Midbrain (tissue), 1 donor: Measurements from ENCODE around the gene ROBO4.

Source experiments
- DNase-seq: peaks from one replicate; lab custom pipeline; 2025; lab: John Stamatoyannopoulos, UW

ROBO4 gene

DNA sequence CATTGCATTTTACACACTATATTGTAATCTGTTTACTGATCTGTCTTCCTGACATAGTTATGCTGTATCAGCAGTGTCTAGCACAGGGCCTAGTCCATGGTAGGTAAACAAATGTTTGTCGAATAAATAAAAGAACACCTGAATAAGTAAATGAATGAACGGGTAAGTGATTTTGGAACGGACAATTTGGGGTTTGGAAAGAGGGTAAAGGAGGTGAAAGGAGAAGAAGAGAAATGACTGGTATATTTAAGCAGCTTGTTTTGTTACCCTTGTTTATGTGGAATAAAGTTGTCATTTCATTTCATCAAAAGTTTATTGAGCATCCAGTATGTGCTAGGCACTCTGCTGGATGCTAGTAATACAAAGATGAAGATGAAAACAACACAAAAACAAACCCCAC is 21.3 kb upstream of the ROBO4 start, which contains the start of gene HEPN1:
HEPN1 (plus strand) TSS at position 301 of the 400 bp plus-strand sequence.
- DNase-seq, result no peak

DNA sequence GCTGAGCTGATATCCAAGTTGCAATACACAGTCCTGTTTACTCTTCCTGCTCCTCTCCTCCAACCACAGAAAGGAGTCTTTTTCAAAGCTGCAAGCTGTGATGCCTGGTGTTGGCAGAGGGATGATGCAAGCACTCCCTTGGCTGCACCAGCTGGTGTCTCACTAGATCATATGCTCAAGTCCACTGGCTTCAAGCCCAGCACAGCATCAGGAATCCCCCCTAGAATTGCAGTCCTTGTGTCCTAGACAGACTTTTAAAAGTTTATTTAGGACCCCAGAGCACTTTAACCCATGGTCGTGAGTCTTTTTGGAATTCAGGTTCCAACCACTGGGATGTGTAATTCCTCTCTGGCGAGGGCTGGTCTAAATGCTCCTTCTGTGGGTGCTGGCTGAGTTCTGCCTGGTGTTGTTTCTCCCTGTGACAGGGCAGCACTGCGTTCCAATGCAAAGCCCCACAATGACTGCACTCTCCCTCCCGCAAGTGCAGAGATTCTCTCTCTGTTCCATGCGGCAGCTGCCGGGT is 19.5 kb upstream of the ROBO4 start:
- peak; percentile 92 for DNase-seq

DNA sequence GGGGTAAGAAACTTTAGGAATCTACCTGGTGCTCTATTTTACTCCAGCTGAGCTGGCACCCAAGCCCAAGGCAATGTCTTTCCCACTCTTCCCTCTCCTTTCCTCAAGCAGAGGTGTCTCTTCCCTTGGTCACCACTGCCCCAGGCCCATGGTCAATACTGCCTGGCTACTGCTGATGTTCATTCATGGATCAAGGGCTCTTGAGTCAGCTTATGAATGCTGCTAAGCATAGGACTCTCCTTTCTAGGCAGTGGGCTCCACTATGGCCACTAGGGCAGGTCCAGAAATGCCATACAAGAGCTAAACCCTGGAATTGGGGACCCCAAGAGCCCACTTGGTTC is 18.7 kb upstream of the ROBO4 start:
- no peak for DNase-seq

DNA sequence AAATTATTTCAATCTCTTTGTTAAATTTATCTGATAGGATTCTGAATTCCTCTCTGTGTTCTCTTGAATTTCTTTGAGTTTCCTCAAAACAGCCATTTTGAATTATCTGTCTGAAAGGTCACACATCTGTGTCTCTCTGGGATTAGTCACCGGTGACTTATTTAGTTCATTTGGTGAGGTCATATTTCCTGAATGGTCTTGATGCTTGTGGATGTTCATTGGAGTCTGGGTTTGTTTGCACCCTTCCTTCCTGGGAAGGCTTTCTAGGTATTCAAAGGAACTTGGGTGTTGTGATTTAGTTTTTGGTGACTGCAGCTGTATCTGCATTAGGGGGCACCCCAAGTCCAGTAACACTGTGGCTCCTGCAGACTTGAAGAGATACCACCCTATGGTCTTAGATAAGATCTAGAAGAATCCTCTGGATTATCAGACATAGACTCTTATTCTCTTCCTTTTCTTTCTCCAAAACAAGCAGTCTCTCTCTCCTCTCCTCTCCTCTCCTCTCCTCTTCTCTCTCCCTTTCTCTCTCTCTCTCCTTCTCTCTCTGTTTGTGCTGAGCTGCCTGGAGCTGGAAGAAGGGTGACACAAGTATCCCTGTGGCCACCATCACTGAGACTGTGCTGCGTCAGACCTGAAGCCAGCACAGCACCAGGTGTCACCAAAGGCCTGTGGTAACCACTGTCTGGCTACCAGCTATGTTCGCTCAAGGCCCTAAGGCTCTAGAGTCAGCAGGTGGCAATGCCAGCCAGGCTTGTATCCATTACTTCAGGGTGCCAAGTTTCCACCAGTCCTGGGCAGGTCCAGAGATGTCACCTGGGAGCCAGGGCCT is 18.1 kb upstream of the ROBO4 start:
- no peak for DNase-seq

DNA sequence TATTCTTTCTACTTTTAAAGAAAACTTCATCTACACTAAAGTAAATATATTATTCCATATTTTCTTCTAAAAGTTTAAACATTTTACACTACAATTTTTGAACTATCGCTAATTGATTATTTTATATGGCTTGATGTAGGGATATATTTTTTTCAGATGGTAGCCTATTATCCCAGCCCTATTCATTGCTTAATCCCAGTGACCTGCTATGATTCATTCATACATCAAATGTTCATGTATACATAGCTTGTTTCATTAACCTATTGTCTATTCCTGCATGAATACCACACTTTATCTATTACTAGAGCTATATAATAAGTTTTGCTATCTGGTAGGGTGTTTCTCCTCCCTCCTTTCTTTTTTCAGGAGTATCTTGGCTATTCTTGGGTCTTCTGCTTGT is 5.0 kb upstream of the ROBO4 start:
- DNase-seq, result no peak

DNA sequence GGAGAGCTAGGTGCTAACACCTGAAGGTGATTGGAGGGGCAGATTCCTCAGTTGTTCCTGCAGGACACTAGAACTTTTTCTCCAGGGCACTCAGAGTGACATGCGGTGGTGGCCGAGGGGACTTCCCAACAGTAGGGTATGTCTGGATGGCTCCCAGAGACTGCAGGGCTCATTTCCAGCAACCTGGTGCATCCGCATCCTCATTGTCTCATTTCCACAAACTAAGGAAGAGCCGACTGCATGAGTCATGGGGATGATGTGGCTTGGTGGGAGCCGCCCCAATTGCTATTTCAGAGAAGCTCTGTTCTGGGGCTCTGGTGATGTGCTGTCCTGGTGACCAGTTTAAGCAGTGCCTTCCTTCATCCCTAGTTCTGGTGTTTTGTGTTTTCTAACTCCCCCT is 2.8 kb upstream of the ROBO4 start:
- DNase-seq, result no peak

DNA sequence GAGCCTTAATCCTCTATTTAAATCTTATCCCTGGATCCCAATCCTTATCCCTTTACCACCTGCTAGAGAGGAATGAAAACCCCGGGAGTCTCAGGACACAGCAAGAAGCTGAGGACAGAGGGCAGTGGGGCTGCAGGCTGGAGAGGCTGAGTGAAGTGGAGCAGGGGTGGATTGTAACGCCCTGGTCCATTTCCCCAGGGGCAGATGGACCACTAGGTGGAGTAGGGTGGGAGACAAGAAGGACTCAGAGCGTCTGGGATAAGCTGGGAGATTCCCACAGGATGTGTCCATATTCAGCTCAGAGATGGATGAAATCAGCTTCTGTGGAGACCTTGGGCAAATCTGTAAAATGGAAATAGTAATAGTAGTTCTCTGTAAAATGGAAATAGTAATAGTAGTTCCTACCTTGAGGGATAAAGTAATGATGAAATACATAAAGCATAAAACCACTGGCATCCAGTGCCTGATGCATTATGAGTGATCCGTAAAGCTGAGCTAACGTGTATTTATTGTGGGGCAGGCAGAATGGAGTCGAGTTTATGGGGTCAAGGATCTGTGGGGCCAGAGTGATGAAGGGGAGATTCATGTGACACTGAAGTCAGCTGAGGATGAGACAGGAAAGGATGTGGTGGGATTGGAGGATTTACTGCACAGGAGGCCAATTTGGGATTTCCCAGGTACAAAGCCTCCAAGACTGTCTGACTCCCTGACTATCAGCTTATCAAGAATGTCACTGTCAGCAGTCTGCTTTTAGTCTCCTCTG is 1.9 kb upstream of the ROBO4 start:
- DNase-seq, result no peak

DNA sequence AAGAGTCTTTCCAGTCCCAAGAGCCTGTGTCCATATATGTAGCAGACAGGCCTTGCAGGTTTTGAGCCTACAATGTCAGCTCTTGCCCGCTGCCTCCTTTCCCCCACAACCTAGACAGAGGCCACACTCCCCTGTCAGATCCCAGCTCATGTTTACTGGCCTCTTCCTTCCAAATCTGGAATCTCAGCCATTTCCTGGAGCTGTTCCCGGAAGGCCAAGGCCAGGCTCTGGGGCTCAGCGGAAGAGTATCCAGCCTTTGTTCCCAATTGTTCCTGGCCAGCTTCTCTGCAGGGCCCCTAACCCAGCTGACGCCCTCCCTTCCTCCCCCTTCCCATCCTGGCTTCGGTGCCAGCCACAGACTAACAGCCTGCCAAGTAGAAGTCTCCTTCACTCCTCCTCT is 1.0 kb upstream of the ROBO4 start:
- peak; percentile 66 for DNase-seq

DNA sequence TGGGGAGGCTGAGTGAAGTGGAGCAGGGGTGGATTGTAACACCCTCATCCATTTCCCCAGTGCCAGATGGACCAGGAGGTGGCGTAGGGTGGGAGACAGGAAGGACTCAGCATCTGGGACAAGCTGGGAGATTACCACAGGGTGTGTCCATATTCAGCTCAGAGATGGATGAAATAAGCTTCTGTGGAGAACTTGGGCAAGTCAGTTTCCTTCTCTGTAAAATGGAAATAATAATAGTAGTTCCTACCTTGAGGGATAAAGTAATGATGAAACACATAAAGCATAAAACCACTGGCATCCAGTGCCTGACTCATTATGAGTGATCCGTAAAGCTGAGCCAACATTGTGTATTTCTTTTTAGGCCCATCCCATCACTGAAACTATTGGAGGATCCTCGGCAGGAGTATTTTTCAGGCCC is 607 bp upstream of the ROBO4 start:
- no peak for DNase-seq

DNA sequence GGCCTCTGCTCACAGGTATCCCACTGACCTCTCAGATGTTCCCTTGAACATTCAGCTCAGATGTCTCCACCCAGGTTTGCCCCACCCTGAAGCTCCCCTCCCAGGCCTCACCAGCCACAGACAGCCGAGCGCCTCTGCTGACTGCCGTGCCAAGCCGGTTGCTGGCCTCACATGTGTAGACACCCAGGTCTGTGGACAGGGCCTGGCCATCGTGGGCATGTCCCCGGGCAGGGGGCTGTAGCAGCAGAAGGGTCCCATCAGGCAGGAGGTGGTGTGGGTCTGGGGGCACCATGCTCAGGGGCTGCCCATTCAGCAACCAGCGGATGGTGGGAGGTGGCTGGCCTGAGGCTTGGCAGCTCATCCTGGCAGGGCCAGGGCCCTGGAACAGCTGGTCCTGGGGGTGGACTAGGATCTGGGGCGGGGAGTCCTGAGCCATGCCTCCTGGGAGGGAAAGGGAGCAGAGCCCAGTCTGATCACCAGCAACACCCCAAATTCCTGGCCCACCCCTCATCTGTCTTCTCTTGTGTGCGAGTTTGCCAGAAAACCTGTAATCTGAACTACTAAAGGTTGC is 759 bp downstream of the ROBO4 start:
- DNase-seq, result no peak

DNA sequence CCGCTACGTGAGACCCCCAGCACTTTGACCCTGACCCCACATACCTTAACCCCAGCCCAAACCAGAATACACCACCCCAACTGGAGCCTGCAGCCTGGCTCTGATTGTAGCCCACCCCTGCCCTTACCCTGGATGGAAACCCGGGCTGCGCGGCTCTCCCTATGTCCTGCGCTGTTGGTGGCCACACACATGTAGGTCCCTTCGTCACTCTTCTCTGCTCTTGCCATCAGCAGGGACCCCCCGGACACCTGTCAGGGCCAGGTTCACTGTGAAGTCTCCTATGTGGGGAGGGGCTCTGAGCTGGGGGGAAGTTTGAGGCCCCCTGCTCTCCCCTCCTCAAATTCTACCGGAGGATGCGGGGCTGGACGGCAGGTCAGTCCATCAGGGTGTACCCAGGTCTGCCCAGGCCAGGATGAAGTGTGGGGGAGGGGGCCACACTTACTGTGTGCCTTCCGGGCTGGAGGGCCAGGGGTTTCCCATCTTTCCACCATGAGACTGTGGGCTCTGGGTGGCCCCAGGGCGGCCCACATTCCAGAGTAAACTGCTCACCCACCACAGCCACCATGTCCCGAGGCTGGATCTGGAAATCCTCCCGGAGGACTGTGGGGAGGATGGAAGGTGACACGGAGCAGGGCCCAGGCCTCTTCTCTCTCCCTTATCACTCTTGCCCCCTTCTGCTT is 1.5 kb downstream of the ROBO4 start:
- DNase-seq, result no peak

DNA sequence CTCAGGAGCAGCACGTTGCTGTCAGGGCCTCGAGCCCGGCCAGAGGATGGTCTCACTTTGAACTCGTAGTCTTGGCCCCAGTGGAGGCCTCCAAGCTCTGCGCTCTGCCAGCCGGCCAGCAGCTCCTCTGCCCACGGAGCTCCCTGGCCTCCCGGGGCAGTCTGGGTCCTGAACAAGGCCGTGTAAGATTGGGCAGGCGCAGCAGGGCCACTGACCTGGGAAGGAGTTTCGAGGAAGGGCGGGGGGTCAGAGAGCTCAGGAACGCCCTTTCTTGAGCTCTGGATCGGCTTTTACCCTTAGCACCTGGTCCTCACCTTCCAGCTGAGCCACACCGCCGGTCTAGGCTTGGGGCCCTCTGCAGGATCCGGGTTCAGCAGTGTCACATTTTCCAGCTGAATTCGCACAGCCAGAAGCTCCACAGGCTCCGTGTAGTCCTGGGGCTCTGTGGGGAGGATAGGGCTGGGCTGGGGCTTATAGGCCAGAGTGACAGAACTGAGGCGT is 2.1 kb downstream of the ROBO4 start:
- DNase-seq, result no peak

DNA sequence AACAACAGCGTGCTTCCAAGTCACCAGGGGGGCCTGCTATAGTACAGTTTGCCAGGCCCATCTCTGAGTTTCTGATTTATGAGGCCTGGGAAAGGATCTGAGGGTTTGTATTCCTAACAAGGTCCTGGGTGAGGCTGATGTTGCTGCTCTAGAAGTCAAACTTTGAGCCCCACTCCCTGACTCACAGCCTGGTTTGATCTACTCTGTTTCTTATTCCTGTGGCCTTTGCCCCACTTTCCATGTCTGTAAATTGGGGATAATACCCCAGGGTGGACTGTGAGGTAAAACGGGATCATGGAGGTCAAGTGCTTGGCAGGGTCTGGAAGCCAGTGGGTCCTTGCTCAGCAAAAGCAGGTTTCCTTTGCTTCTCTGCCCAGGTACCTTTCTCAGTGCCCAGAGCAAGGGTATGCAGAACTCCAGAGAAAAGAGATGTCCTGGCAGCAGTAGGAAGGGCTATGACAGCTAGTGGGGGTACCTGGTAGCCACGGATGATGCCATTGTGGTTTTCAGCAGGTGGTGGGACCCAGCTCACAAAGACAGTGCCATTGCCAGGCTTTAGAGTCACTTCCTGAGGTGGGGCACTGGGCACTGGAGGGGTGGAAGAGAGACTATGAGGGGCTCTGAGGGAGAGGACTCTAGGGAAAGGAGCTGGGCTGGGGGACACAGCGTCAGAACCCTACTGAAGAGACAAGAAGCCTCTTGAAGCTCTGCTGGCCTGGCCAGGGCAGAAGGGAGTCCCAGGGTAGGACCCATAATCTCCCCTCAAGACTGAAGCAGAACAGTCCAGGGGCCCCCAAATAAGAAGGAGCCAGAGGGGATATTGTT is 2.8 kb downstream of the ROBO4 start:
- DNase-seq, result no peak

DNA sequence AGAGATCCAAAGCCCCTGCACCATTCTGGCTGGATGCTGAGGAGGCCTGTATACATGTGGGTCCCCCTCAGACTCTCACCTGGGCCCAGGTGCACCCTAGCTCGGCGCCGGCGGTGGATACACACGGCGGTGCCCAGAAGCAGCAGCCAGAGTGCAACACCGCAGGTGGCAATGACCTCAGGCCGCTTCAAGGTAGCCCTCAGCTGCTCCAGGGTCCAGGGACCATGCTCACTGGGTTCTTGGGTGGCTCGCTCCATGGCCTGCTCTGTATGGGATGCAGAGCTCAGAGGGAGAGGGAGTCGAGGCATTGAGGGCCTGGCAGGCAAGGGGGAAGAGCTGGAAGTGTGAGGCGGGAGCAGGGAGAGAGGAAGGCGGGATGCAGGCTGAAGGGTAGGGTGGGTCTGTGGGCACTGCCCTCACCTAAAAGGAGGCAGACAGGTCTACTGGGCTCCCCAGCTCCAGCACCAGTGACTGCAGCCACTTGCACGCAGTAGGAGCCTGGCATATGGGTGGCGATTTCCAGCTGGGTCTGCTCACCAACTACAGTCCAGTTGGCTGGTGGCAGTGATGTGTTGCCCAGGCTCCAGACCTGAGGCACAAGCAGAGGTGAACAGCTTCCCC is 3.8 kb downstream of the ROBO4 start:
- no peak for DNase-seq

DNA sequence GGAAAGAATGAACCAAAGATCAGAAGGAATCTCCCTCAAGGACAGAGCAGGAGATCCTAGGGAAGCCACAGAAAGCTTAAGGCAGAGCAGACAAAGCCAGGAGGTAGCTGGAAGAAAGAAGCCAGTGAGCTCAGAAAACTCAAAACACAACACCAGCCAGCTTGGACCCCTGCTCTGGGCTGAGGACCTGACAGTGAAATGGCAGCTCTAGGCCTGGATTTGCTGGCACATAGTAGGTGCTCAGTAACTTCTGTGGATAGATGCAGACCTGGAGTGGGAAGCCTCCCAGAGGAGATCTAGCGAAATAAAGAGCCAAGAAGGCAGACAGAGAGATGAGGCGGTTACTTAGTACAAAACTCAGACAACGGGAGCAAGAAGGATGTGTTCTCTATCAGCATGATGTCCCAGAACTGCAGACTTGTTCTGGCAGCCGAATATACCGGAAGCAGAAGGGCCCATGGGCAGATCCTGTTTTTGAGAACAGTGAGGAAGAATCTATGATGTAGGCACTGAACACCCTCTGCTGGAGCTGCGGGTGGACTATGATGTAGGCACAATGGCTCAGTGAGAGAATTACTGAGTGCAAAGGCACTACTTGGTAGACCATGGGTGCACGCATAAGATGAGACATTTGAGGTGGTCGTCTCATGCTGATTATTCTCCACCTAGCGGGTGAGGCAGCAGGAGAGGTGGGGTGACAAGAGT is 4.8 kb downstream of the ROBO4 start:
- DNase-seq, result peak; percentile 11

DNA sequence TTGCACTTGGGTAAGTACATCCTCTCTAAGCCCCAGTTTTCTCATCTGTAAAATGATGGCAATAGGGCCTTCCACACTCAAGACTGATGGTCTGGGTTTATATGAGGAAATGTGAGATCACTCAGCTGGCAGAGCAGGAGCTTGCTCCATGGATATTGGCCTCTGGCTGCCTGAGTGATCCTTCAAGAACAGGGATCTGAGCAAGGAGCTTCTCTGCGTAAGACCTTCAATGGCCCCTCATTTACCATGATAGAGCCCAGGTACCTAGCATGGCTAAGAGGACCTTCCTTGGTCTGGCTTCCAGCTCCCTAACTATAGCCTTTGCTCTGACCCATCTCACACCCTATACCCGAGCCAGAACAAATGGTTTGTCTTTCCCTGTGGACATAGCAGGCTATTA is 5.5 kb downstream of the ROBO4 start:
- no peak for DNase-seq

DNA sequence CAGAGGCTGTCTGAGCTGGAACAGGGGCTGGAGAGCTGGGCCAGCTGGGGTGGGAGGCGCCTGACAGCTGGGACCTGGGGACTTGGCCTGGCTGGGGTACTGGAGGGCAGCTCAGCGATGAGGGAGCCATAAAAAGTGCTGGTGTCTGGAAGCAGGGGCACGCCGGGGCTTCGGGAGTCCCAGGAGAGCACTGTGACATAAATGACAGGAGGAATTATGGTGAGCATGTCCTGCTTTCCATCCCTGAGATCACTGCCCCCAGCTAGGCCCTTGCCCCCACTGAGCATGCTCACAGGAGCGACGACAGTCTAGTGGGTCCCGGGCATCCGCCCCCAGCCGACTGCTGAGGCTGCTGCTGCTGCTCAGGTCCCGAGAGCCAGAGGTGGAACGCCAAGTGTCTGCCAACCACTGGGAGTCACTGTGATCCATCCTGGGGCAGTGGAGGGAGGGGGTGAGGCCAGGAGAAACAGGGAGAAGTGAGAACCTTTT is 6.2 kb downstream of the ROBO4 start:
- no peak for DNase-seq

DNA sequence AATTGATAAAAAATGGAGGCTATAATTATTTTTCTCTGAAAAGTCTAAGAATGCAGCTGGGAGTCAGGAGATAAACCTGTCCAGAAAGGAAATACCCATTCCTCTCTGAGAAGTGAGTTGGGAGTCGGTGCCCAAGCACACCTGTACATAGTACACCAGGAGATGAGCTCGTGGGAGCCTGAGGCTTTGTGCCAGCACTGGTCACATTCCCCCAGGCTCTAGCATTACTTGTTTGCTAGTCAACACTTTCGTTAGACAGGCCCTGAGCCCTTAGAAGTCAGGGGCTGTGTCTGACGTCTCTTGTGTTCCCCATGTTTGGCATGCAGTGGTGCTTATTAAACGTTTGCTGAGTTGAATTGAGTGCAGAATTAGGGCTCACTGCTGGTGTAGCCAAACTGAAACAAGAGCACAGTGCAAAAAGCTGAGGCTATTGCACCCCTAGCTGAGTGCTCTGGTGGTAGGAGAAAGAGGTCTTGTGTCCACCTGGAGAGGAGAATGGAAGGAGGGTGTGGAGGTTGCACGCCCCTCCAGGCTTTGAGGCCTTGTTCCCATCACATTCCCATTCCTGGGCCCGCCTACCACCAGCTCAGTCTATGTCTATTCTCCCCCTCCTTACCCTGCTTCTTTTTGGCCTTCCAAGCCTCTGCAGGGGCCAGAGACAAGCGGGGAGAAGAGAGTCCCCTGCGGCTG is 6.8 kb downstream of the ROBO4 start:
- DNase-seq, result no peak

DNA sequence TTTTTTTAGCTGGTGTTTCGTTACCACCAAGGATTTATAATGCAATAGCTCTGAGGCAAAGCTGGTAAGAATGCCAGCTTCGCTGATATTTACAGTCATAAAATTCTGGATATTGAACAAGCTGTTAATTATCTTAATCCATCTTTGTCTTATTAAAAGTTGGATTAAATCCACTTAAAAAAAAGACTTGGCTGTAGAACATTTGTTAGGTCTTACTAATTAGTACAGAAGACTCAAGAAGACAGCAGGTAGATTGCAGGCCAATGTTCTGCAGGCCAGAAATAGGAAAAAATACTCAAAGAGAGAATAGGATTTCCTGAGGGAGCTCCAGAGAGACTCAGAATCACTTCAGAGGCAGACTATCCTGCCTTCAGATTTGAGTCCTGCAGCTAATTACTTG is 7.5 kb downstream of the ROBO4 start:
- no peak for DNase-seq
